Fibroblast of pulmonary artery (primary cell): ENCODE results near the gene KCNK7.

ENCODE experiments used
- DNase-seq: peaks from one replicate; pipeline ENCODE4 v3.0.0-alpha.2; 2010; ENCODE audit warnings: low read depth
- H3K4me3 ChIP-seq: replicated peaks from 2 replicates; pipeline ENCODE4 v1.5.1; 2011; ENCODE audit warnings: low read depth, mild to moderate bottlenecking, control low read depth, low read length, moderate library complexity
- CTCF ChIP-seq: IDR thresholded peaks from 2 replicates; pipeline ENCODE4 v1.5.1; 2011; ENCODE audit warnings: mild to moderate bottlenecking, control low read depth, low read length, inconsistent platforms; ENCODE audit errors: missing control alignments

Gene KCNK7

GRCh38 chr11:65634440-65634839, 38.8 kb upstream of the KCNK7 start:
- no peak for TF ChIP-seq CTCF
- no peak for DNase-seq
- H3K4me3 ChIP-seq = no peak overlapping the region

GRCh38 chr11:65634109-65634436, 38.5 kb upstream of the KCNK7 start:
- no peak for TF ChIP-seq CTCF
- no peak for DNase-seq
- H3K4me3 ChIP-seq = no peak overlapping the region

- TF ChIP-seq CTCF = no peak
- no peak for DNase-seq
- H3K4me3 ChIP-seq = no peak overlapping the region
These were observed 37.9 kb upstream of the KCNK7 start for GRCh38 chr11:65633390-65634108.

- no peak for DNase-seq
- no peak for TF ChIP-seq CTCF
These were observed 34.6 kb upstream of the KCNK7 start for GRCh38 chr11:65630215-65630614.

GRCh38 chr11:65629579-65629978, 34.0 kb upstream of the KCNK7 start:
- H3K4me3 ChIP-seq = no peak overlapping the region
- TF ChIP-seq CTCF = no peak
- DNase-seq = no peak

More at GRCh38 chr11:65630215-65630614, 34.6 kb upstream of the KCNK7 start:
- H3K4me3 ChIP-seq = no peak overlapping the region

- TF ChIP-seq CTCF = no peak
- no peak for DNase-seq
- no peak overlapping the region for H3K4me3 ChIP-seq
These were observed 31.6 kb upstream of the KCNK7 start for GRCh38 chr11:65627202-65627601.
